GM12891 (cell line): Measurements from ENCODE around the gene JCAD.

ENCODE experiments used
- POLR2A ChIP-seq: IDR thresholded peaks from 2 replicates; pipeline ENCODE4 v1.6.1; 2011; ENCODE audit warnings: low read depth, low read length, control low read depth
- POLR2AphosphoS5 ChIP-seq: IDR thresholded peaks from 2 replicates; pipeline ENCODE4 v1.6.1; 2011; ENCODE audit warnings: low read depth, low read length, control low read depth

DNA sequence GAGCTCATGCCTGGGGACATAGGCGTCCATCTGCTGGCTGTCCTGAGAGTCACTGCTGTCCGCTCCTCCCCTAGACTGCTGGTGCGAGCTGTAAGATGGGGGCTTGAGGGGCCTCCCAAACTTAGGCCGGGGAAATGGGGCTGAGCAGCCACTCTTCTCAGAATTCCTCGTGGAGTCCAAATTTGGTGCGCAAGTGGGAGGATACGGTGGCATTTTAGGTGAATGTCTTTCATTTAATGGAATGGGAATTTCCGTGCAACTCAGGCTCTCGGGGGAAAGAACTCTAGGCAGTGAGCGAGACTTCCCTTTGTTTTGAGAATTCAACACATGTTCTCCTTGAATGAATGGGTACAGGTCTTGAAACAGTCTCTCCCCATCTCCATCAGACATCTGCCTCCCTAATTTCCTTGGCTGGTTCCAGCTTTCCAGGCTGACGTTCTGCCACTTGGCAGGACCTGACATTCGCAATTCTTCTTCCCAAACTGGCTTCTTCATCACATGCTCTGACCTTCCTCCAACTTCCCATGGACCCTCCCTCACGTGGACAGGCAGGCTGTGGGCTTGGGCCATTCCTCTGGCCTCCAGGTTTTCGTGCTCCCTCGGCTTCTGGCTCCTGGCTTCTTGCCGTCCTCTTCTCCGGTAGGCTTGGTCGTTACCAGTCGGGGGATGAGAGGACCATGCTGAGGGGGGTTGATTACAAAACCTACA is 30.1 kb downstream of the JCAD start:
- TF ChIP-seq POLR2A, result no peak
- no peak for TF ChIP-seq POLR2AphosphoS5
